IPS DF 6.9 (cell line): ENCODE results near the gene COMT.

Experiments
- DNase-seq: peaks from one replicate; pipeline ENCODE4 v3.0.0-alpha.2; 2013; ENCODE audit warnings: low read depth, low spot score
- H3K27ac ChIP-seq: one replicate; pipeline ENCODE4 v1.5.1; 2013; ENCODE audit warnings: low read length, control low read depth
- H3K27me3 ChIP-seq: 2 replicates; pipeline ENCODE4 v1.6.1; 2013; ENCODE audit warnings: mild to moderate bottlenecking, low read length; ENCODE audit not compliant: control insufficient read depth, insufficient read depth
- H3K36me3 ChIP-seq: 2 replicates; pipeline ENCODE4 v1.6.1; 2013; ENCODE audit warnings: low read length; ENCODE audit not compliant: control insufficient read depth, insufficient read depth
- H3K4me1 ChIP-seq: 2 replicates; pipeline ENCODE4 v1.6.1; 2013; ENCODE audit warnings: low read length; ENCODE audit not compliant: control insufficient read depth, insufficient read depth
- H3K4me3 ChIP-seq: 2 replicates; pipeline ENCODE4 v1.5.1; 2013; ENCODE audit warnings: mild to moderate bottlenecking, low read length
- H3K9me3 ChIP-seq: 2 replicates; pipeline ENCODE4 v1.6.1; 2013; ENCODE audit warnings: low read length, inconsistent platforms; ENCODE audit not compliant: control insufficient read depth, insufficient read depth
- WGBS: extraction: QIAGEN DNeasy Blood & Tissue Kit; methylation state at CpG from one replicate; pipeline ENCODE4 v1.1.7; 2013; ENCODE audit warnings: mixed read lengths, missing lambda C conversion rate; ENCODE audit not compliant: insufficient read length, insufficient coverage; 5-methylcytosine and 5-hydroxymethylcytosine counted together

The COMT gene

GRCh38 chr22:19940536-19941364 lies 822 bp upstream of the COMT start:
- no peak overlapping the region for H3K4me3 ChIP-seq
- no peaks in the 10 kb centered on the region for H3K9me3 ChIP-seq
- no peaks in the 10 kb centered on the region for H3K4me1 ChIP-seq
- WGBS, result no CpG with 5 or more reads among the region's 21 CpGs
- no peaks in the 10 kb centered on the region for H3K36me3 ChIP-seq
- H3K27ac ChIP-seq, result no peak overlapping the region
- H3K27me3 ChIP-seq, result no peaks in the 10 kb centered on the region
- DNase-seq, result no peak

- Histone ChIP-seq H3K9me3 (no peaks in the 10 kb centered on the region), H3K36me3 (no peaks in the 10 kb centered on the region), H3K27ac (no peak overlapping the region), H3K4me1 (no peaks in the 10 kb centered on the region), H3K4me3 (no peak overlapping the region), H3K27me3 (no peaks in the 10 kb centered on the region)
- no CpG with 5 or more reads among the region's 8 CpGs for WGBS
- DNase-seq, result no peak
These were observed 847 bp downstream of the COMT start for GRCh38 chr22:19942157-19943081.

- no CpG with 5 or more reads among the region's 11 CpGs for WGBS
- H3K4me1 ChIP-seq, result no peaks in the 10 kb centered on the region
- H3K27me3 ChIP-seq, result no peaks in the 10 kb centered on the region
- DNase-seq, result no peak
- no peak overlapping the region for H3K27ac ChIP-seq
- no peak overlapping the region for H3K4me3 ChIP-seq
- no peaks in the 10 kb centered on the region for H3K36me3 ChIP-seq
- H3K9me3 ChIP-seq, result no peaks in the 10 kb centered on the region
These were observed 1.8 kb downstream of the COMT start for GRCh38 chr22:19943082-19944026.

GRCh38 chr22:19948057-19948760 lies 6.6 kb downstream of the COMT start:
- no peaks in the 10 kb centered on the region for H3K9me3 ChIP-seq
- no CpG with 5 or more reads among the region's 9 CpGs for WGBS
- H3K4me3 ChIP-seq, result no peak overlapping the region
- H3K4me1 ChIP-seq, result no peaks in the 10 kb centered on the region
- no peak for DNase-seq
- no peaks in the 10 kb centered on the region for H3K27me3 ChIP-seq
- no peak overlapping the region for H3K27ac ChIP-seq
- H3K36me3 ChIP-seq, result no peaks in the 10 kb centered on the region

GRCh38 chr22:19951346-19951745 lies 9.8 kb downstream of the COMT start:
- no CpG with 5 or more reads among the region's 13 CpGs for WGBS
- no peak for DNase-seq
- H3K4me3 ChIP-seq, result no peak overlapping the region
- no peaks in the 10 kb centered on the region for H3K27me3 ChIP-seq
- no peaks in the 10 kb centered on the region for H3K9me3 ChIP-seq
- H3K4me1 ChIP-seq, result no peaks in the 10 kb centered on the region
- no peak overlapping the region for H3K27ac ChIP-seq
- no peaks in the 10 kb centered on the region for H3K36me3 ChIP-seq

- WGBS, result no CpG with 5 or more reads among the region's 19 CpGs
- Histone ChIP-seq H3K4me1 (peaks cover 2% of the 10 kb centered on the region; the same call in 1 of the 2 replicates), H3K36me3 (no peaks in the 10 kb centered on the region), H3K27me3 (no peaks in the 10 kb centered on the region), H3K9me3 (no peaks in the 10 kb centered on the region), H3K27ac (no peak overlapping the region), H3K4me3 (no peak overlapping the region)
- DNase-seq, result no peak
These were observed 13.9 kb downstream of the COMT start for GRCh38 chr22:19955241-19956128.

- Histone ChIP-seq H3K9me3 (no peaks in the 10 kb centered on the region), H3K27me3 (no peaks in the 10 kb centered on the region), H3K4me3 (no peak overlapping the region), H3K4me1 (peaks cover 2% of the 10 kb centered on the region; the same call in 1 of the 2 replicates), H3K27ac (no peak overlapping the region), H3K36me3 (no peaks in the 10 kb centered on the region)
- WGBS, result no CpG with 5 or more reads among the region's 9 CpGs
- DNase-seq, result no peak
These were observed 15.9 kb downstream of the COMT start for GRCh38 chr22:19957445-19957844.

- Histone ChIP-seq H3K9me3 (no peaks in the 10 kb centered on the region), H3K4me1 (peaks cover 7% of the 10 kb centered on the region), H3K36me3 (no peaks in the 10 kb centered on the region; the same call in 1 of the 2 replicates), H3K27me3 (no peaks in the 10 kb centered on the region), H3K27ac (no peak overlapping the region), H3K4me3 (peak overlapping the region; percentile 37; the same call in 1 of the 2 replicates)
- WGBS, result no CpG with 5 or more reads among the region's 19 CpGs
- DNase-seq, result no peak
These were observed 16.8 kb downstream of the COMT start for GRCh38 chr22:19958083-19959042.
